ENCODE results near the gene TEX264. TPM values are rescaled to one million over a fixed set of nuclear protein-coding genes. Genes with fewer than 3 reads are reported as not detected.
"Not testable (repeated sequence)": the region's sequence is repeated elsewhere in the genome, so short reads cannot be mapped to it uniquely, and the experiment has no call there.

Gene TEX264
- total RNA-seq, 1 donor from 2014 or later = 28.2 TPM

DNA sequence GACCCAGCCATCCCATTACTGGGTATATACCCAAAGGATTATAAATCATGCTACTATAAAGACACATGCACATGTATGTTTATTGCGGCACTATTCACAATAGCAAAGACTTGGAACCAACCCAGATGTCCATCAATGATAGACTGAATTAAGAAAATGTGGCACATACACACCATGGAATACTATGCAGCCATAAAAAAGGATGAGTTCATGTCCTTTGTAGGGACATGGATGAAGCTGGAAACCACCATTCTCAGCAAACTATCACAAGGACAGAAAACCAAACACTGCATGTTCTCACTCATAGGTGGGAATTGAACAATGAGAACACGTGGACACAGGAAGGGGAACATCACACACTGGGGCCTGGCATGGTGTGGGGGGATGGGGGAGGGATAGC is 17.6 kb upstream of the TEX264 start:
- not testable (repeated sequence) for FAIRE-seq; H3K27me3 ChIP-seq (ENCODE audit: insufficient read depth, low read length); H4K20me1 ChIP-seq (ENCODE audit: insufficient read depth, low read length); H2AFZ ChIP-seq (ENCODE audit: low read depth, low read length); H3K27ac Mint-ChIP-seq (ENCODE audit: unreplicated experiment); H3K9me3 Mint-ChIP-seq (ENCODE audit: unreplicated experiment); H3K27ac ChIP-seq (ENCODE audit: low read depth, low read length); H3K4me2 ChIP-seq (ENCODE audit: low read length); H3K4me1 ChIP-seq (ENCODE audit: insufficient read depth, low read length); DNase-seq (ENCODE audit: low read depth); H3K4me3 Mint-ChIP-seq (ENCODE audit: unreplicated experiment); H3K9ac ChIP-seq (ENCODE audit: low read length); H3K27me3 Mint-ChIP-seq (ENCODE audit: low read depth, unreplicated experiment); H3K4me1 Mint-ChIP-seq (ENCODE audit: low read depth, unreplicated experiment); H3K79me2 ChIP-seq (ENCODE audit: insufficient read depth, low read length); H3K4me3 ChIP-seq (ENCODE audit: insufficient read depth, low read depth, low read length); H3K9me3 ChIP-seq (ENCODE audit: insufficient read depth, low read depth, low read length)
- H3K36me3 Mint-ChIP-seq (ENCODE audit: low read depth, unreplicated experiment) = peaks cover 54% of the 10 kb centered on the region
- H3K36me3 ChIP-seq (ENCODE audit: insufficient read depth, low read length) = peaks cover 11% of the 10 kb centered on the region

DNA sequence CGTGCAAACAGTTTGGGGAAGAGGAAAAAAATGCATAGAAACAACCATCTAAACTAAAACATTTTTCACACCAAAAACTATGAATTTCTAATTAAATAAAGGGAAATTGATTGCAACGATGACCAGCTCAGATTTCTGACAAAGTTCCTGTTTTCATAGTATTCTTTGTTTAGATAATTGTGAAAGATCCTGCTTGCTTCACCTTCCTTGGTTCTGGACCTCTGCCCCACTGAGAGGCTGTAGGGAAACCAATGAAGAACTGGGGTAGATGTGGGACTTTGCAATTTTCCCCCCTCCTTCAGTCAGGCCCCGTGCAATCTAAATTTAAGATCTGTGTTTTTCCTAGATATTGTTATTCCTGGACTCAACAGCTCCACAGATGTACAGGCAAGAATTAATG is 13.8 kb upstream of the TEX264 start:
- H3K9me3 Mint-ChIP-seq (ENCODE audit: unreplicated experiment) = no peaks in the 10 kb centered on the region

DNA sequence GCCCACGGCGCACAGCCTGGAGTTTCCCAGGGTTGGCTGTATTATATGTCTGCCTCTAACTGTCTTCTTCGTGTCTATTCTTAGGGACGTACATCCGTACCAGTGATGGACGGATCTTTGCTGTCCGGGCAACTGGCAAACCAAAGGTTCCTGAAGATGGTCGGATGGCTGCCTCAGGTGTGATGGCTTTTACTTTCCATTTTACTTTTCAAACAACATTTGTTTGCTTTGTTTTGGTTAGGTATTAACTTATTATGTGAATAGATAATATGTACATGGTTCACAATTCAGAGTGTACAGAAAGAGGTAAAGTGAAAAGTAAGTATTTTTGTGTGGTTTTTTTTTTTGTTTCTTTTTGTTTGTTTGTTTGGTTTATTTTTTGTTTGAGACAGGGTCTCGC is 11.1 kb upstream of the TEX264 start:
- no peak overlapping the region for H2AFZ ChIP-seq (ENCODE audit: low read depth, low read length)
- H3K79me2 ChIP-seq (ENCODE audit: insufficient read depth, low read length) = no peaks in the 10 kb centered on the region
- peaks cover 30% of the 10 kb centered on the region for H3K36me3 Mint-ChIP-seq (ENCODE audit: low read depth, unreplicated experiment)
- no peak overlapping the region for H3K27ac ChIP-seq (ENCODE audit: low read depth, low read length)
- H3K4me2 ChIP-seq (ENCODE audit: low read length) = no peak overlapping the region
- no peak overlapping the region for H3K4me3 ChIP-seq (ENCODE audit: insufficient read depth, low read depth, low read length)
- TF ChIP-seq, protein P1, sequence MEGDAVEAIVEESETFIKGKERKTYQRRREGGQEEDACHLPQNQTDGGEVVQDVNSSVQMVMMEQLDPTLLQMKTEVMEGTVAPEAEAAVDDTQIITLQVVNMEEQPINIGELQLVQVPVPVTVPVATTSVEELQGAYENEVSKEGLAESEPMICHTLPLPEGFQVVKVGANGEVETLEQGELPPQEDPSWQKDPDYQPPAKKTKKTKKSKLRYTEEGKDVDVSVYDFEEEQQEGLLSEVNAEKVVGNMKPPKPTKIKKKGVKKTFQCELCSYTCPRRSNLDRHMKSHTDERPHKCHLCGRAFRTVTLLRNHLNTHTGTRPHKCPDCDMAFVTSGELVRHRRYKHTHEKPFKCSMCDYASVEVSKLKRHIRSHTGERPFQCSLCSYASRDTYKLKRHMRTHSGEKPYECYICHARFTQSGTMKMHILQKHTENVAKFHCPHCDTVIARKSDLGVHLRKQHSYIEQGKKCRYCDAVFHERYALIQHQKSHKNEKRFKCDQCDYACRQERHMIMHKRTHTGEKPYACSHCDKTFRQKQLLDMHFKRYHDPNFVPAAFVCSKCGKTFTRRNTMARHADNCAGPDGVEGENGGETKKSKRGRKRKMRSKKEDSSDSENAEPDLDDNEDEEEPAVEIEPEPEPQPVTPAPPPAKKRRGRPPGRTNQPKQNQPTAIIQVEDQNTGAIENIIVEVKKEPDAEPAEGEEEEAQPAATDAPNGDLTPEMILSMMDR (IDR thresholded peaks at IDR 0.05; ENCODE audit: insufficient read depth, low read depth, low read length) = no peak
- TF ChIP-seq EZH2 (IDR thresholded peaks at IDR 0.05; ENCODE audit: insufficient read depth, low read length) = no peak
- H3K27ac Mint-ChIP-seq (ENCODE audit: unreplicated experiment) = no peak overlapping the region
- H3K27me3 ChIP-seq (ENCODE audit: insufficient read depth, low read length) = no peaks in the 10 kb centered on the region
- H3K27me3 Mint-ChIP-seq (ENCODE audit: low read depth, unreplicated experiment) = no peaks in the 10 kb centered on the region
- no peaks in the 10 kb centered on the region for H3K9me3 ChIP-seq (ENCODE audit: insufficient read depth, low read depth, low read length)
- H3K9ac ChIP-seq (ENCODE audit: low read length) = no peak overlapping the region
- no peaks in the 10 kb centered on the region for H3K4me1 Mint-ChIP-seq (ENCODE audit: low read depth, unreplicated experiment)
- H3K4me1 ChIP-seq (ENCODE audit: insufficient read depth, low read length) = no peaks in the 10 kb centered on the region
- DNase-seq (ENCODE audit: low read depth) (no peak), FAIRE-seq (no peak)
- peaks cover 19% of the 10 kb centered on the region for H3K36me3 ChIP-seq (ENCODE audit: insufficient read depth, low read length)
- no peaks in the 10 kb centered on the region for H4K20me1 ChIP-seq (ENCODE audit: insufficient read depth, low read length)
- no peak overlapping the region for H3K4me3 Mint-ChIP-seq (ENCODE audit: unreplicated experiment)
- H3K9me3 Mint-ChIP-seq (ENCODE audit: unreplicated experiment) = no peaks in the 10 kb centered on the region

More for the DNA sequence above, 13.8 kb upstream of the TEX264 start:
- Histone ChIP-seq H3K9ac (ENCODE audit: low read length) (no peak overlapping the region), H3K9me3 (ENCODE audit: insufficient read depth, low read depth, low read length) (no peaks in the 10 kb centered on the region), H3K36me3 (ENCODE audit: insufficient read depth, low read length) (peaks cover 19% of the 10 kb centered on the region), H2AFZ (ENCODE audit: low read depth, low read length) (no peak overlapping the region), H3K27ac (ENCODE audit: low read depth, low read length) (no peak overlapping the region), H4K20me1 (ENCODE audit: insufficient read depth, low read length) (no peaks in the 10 kb centered on the region), H3K4me1 (ENCODE audit: insufficient read depth, low read length) (no peaks in the 10 kb centered on the region), H3K4me2 (ENCODE audit: low read length) (no peak overlapping the region), H3K79me2 (ENCODE audit: insufficient read depth, low read length) (no peaks in the 10 kb centered on the region), H3K4me3 (ENCODE audit: insufficient read depth, low read depth, low read length) (no peak overlapping the region), H3K27me3 (ENCODE audit: insufficient read depth, low read length) (no peaks in the 10 kb centered on the region)
- DNase-seq (ENCODE audit: low read depth) (no peak), FAIRE-seq (no peak)
- Mint-ChIP-seq H3K27me3 (ENCODE audit: low read depth, unreplicated experiment) (no peaks in the 10 kb centered on the region), H3K4me1 (ENCODE audit: low read depth, unreplicated experiment) (no peaks in the 10 kb centered on the region), H3K4me3 (ENCODE audit: unreplicated experiment) (no peak overlapping the region), H3K36me3 (ENCODE audit: low read depth, unreplicated experiment) (peaks cover 32% of the 10 kb centered on the region), H3K27ac (ENCODE audit: unreplicated experiment) (no peak overlapping the region)
- TF ChIP-seq, protein P1 (IDR thresholded peaks at IDR 0.05; ENCODE audit: insufficient read depth, low read depth, low read length) = no peak
- no peak for TF ChIP-seq EZH2 (IDR thresholded peaks at IDR 0.05; ENCODE audit: insufficient read depth, low read length)
